ENCODE measurements around the gene NUCKS1. TPM values are rescaled to one million over a fixed set of nuclear protein-coding genes. Genes with fewer than 3 reads are reported as not detected.
"Not testable (repeated sequence)": the region's sequence is repeated elsewhere in the genome, so short reads cannot be mapped to it uniquely, and the experiment has no call there.

NUCKS1 gene
- total RNA-seq, 1 experiment from 2014 or later = 101 TPM

DNA sequence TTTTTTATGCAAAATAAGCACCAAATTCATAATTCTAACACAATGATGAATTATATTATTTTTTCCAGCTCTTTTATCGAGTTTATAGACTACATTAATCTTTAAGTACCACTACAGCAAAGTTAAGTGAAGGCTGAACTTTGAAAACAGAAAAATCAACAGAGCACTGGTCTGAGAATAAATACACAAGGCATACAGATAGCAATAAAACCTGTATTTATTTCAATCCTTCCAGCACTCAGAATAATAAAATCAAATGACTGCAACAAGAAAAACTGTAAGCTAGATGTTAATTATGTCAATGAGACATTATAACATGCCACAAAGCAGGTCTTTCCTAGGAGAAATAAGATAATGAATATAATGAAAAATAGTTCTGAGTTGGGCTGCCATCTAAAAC lies 24.5 kb downstream of the NUCKS1 start:
- Histone ChIP-seq H3K27ac (ENCODE audit: low read length) (no peak overlapping the region), H3K4me2 (ENCODE audit: low read length) (no peak overlapping the region), H3K9me2 (replicated peaks; ENCODE audit: low read length) (no peaks in the 10 kb centered on the region), H3F3A (ENCODE audit: low read length, unreplicated experiment) (no peaks in the 10 kb centered on the region), H3K27me3 (ENCODE audit: low read length) (no peaks in the 10 kb centered on the region), H3K4me3 (ENCODE audit: low read length) (no peak overlapping the region), H3K36me3 (ENCODE audit: low read depth, low read length) (peaks cover 53% of the 10 kb centered on the region), H3K9me3 (ENCODE audit: low read length) (no peaks in the 10 kb centered on the region), H2AFZ (ENCODE audit: low read length) (no peak overlapping the region), H4K20me1 (ENCODE audit: low read length) (peaks cover under 1% of the 10 kb centered on the region; the same call in 1 of the 2 replicates), H3K4me1 (ENCODE audit: insufficient read depth, low read length) (peaks cover 4% of the 10 kb centered on the region; the same call in 1 of the 2 replicates), H3K79me2 (ENCODE audit: low read length) (peaks cover 53% of the 10 kb centered on the region), H3K9ac (ENCODE audit: low read length) (no peak overlapping the region)
- intact Hi-C loops (cut with micrococcal nuclease) = no loop called here
- CTCF ChIA-PET = no interaction called here
- no peak for DNase-seq
- POLR2A ChIA-PET (ENCODE audit: unreplicated experiment) = no interaction called here
- BruUV-seq (replicated peaks) = no TSS peak
- TF ChIP-seq, protein P1, sequence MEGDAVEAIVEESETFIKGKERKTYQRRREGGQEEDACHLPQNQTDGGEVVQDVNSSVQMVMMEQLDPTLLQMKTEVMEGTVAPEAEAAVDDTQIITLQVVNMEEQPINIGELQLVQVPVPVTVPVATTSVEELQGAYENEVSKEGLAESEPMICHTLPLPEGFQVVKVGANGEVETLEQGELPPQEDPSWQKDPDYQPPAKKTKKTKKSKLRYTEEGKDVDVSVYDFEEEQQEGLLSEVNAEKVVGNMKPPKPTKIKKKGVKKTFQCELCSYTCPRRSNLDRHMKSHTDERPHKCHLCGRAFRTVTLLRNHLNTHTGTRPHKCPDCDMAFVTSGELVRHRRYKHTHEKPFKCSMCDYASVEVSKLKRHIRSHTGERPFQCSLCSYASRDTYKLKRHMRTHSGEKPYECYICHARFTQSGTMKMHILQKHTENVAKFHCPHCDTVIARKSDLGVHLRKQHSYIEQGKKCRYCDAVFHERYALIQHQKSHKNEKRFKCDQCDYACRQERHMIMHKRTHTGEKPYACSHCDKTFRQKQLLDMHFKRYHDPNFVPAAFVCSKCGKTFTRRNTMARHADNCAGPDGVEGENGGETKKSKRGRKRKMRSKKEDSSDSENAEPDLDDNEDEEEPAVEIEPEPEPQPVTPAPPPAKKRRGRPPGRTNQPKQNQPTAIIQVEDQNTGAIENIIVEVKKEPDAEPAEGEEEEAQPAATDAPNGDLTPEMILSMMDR (conservative IDR thresholded peaks at IDR 0.05; ENCODE audit: low read depth, low read length) = no peak
- TF ChIP-seq EZH2phosphoT487 (IDR thresholded peaks at IDR 0.05; ENCODE audit: borderline replicate concordance, low read length) = no peak
- TF ChIP-seq EZH2 (IDR thresholded peaks at IDR 0.05; ENCODE audit: low read length, unreplicated experiment) = no peak
- no peak for ATAC-seq

DNA sequence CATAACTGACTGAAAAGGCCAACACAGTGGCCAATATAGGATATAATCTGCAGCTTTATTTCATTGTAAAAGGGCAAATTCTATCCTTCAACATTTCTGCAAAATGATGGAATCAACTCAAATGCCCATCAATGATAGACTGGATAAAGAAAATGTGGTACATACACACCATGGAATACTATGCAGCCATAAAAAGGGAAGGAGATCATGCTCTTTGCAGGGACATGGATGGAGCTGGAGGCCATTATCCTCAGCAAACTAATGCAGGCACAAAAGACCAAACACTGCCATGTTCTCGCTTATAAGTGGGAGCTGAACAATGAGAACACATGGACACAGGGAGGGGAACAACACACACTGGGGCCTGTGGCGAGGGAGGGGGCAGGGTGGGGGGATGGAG lies 29.2 kb downstream of the NUCKS1 start:
- BruUV-seq (replicated peaks); H3K9me3 ChIP-seq (ENCODE audit: low read length); H2AFZ ChIP-seq (ENCODE audit: low read length); H3K79me2 ChIP-seq (ENCODE audit: low read length); H3K9me2 ChIP-seq (replicated peaks; ENCODE audit: low read length); H3K27me3 ChIP-seq (ENCODE audit: low read length); DNase-seq; CTCF ChIA-PET; H3K4me3 ChIP-seq (ENCODE audit: low read length); H4K20me1 ChIP-seq (ENCODE audit: low read length); H3K4me1 ChIP-seq (ENCODE audit: insufficient read depth, low read length); H3K9ac ChIP-seq (ENCODE audit: low read length); H3K27ac ChIP-seq (ENCODE audit: low read length); POLR2A ChIA-PET (ENCODE audit: unreplicated experiment); H3K4me2 ChIP-seq (ENCODE audit: low read length); intact Hi-C loops (cut with micrococcal nuclease); H3F3A ChIP-seq (ENCODE audit: low read length, unreplicated experiment); ATAC-seq: not testable (repeated sequence)
- peaks cover 75% of the 10 kb centered on the region for H3K36me3 ChIP-seq (ENCODE audit: low read depth, low read length)

DNA sequence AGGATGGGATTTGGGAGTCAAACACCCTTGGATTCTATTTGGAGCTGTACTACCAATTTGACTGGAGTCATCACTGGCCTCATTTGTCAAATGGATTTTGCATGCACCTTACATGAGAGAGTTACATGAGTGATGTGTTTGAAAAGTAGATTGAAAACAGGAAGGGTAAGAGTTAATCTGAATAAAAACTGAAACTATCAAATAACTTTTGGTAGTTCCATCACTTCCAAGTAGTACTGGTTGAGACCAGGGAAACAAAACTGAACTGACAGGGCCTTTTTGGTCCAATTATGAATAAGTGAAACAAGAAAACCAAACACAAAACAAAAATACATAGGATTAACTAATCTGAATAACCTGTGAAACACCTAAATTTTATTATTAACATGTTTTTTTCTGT lies 30.2 kb downstream of the NUCKS1 start:
- CTCF ChIA-PET = no interaction called here
- no peak overlapping the region for H3K4me2 ChIP-seq (ENCODE audit: low read length)
- no peak for ATAC-seq
- H3K27ac ChIP-seq (ENCODE audit: low read length) = no peak overlapping the region
- BruUV-seq (replicated peaks) = no TSS peak
- no peak overlapping the region for H2AFZ ChIP-seq (ENCODE audit: low read length)
- no peaks in the 10 kb centered on the region for H3K27me3 ChIP-seq (ENCODE audit: low read length)
- 0 out of 2 replicates have a peak, but pooled peaks cover 2% of the 10 kb centered on the region for H3K4me1 ChIP-seq (ENCODE audit: insufficient read depth, low read length)
- peaks cover 75% of the 10 kb centered on the region for H3K36me3 ChIP-seq (ENCODE audit: low read depth, low read length)
- no peak overlapping the region for H3K4me3 ChIP-seq (ENCODE audit: low read length)
- POLR2A ChIA-PET (ENCODE audit: unreplicated experiment) = no interaction called here
- intact Hi-C loops (cut with micrococcal nuclease) = no loop called here
- no peaks in the 10 kb centered on the region for H3F3A ChIP-seq (ENCODE audit: low read length, unreplicated experiment)
- H3K9me2 ChIP-seq (replicated peaks; ENCODE audit: low read length) = no peaks in the 10 kb centered on the region
- TF ChIP-seq EZH2phosphoT487 (IDR thresholded peaks at IDR 0.05; ENCODE audit: borderline replicate concordance, low read length) (no peak), EZH2 (IDR thresholded peaks at IDR 0.05; ENCODE audit: low read length, unreplicated experiment) (no peak)
- TF ChIP-seq, protein P1 (conservative IDR thresholded peaks at IDR 0.05; ENCODE audit: low read depth, low read length) = no peak
- no peaks in the 10 kb centered on the region for H3K9me3 ChIP-seq (ENCODE audit: low read length)
- peaks cover 3% of the 10 kb centered on the region; the same call in 1 of the 2 replicates for H3K79me2 ChIP-seq (ENCODE audit: low read length)
- no peak for DNase-seq
- H4K20me1 ChIP-seq (ENCODE audit: low read length) = no peaks in the 10 kb centered on the region; the same call in 1 of the 2 replicates
- no peak overlapping the region for H3K9ac ChIP-seq (ENCODE audit: low read length)

Measured in PC-3 (cell line).